ENCODE data around the gene ADAM10. TPM values are rescaled to one million over a fixed set of nuclear protein-coding genes. Genes with fewer than 3 reads are reported as not detected.

The ADAM10 gene
- total and polyA plus RNA-seq, 7 donors: 7.9 to 37.9 (median 33.1) TPM

DNA sequence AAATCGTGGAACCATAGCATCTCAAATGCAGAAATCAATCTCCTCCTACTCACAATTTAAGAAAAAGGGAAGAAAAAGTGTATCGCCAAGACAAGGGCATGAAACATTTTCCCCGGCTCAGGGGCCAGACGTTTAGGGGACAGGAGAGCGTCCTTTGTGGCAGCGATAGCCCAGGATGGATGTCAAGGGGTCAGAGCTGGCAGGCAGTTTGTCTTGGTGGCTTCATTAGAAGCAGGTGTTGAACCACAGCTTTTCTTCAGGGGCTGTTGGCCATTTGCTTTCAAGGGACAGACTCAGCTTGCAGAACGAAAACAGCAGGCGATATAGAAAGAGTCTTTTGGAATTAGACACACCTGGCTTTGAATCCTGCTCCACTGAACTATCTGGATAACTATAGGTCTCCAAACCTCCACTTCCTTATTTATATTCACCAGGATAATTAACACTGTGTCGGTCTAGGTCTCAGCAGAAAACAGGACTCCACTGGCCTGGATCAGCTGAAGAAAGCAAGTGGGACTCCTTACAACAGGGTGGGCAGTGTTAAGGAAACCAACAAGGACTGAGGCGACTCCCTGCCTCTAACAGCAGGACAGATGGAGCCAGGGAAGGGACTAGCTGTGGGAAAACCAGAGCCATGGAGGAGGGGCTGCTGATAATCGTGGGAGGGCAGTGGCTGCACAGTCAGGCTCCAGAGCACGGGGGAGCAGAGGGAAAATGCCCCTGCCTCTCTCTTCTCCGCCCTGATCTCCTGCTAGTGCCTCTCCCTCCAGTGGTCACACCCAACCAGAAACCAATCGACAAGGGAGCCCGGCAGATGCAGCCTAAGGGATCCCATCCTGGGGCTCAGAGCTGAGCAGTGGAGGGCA lies 194.1 kb downstream of the ADAM10 start:
- ATAC-seq: no peak
- Histone ChIP-seq H3K27me3 (ENCODE audit: insufficient read depth in 3 of 3, low read length in 2 of 3) (peaks cover 0 to 4% (median 0%) of the 10 kb centered on the region in 3 donors), H3K4me3 (no peak overlapping the region), H3K27ac (no peak overlapping the region), H3K9me3 (no peaks in the 10 kb centered on the region), H3K4me1 (no peaks in the 10 kb centered on the region), H3K36me3 (ENCODE audit: insufficient read depth in 1 of 2, low read depth in 1 of 2) (no peaks in the 10 kb centered on the region)
- WGBS, 3 donors: 79 to 83% (median 80%) methylated on average over 15 of the region's 15 CpGs
- DNase-seq: no peak
- intact Hi-C loops (cut with DNase I): no loop called here
- TF ChIP-seq CTCF (IDR thresholded peaks at IDR 0.05): no peak

GRCh38 chr15:58554758-58555157 lies 194.7 kb downstream of the ADAM10 start:
- DNase-seq (no peak), ATAC-seq (no peak)
- H3K9me3 ChIP-seq: no peaks in the 10 kb centered on the region
- 81 to 93% (median 90%) methylated on average over 5 of the region's 5 CpGs for WGBS, 3 donors
- no peak for TF ChIP-seq CTCF (IDR thresholded peaks at IDR 0.05)
- no peak overlapping the region for H3K4me3 ChIP-seq
- peaks cover 3% of the 10 kb centered on the region for H3K4me1 ChIP-seq
- no peak overlapping the region for H3K27ac ChIP-seq
- H3K36me3 ChIP-seq (ENCODE audit: insufficient read depth in 1 of 2, low read depth in 1 of 2): no peaks in the 10 kb centered on the region
- intact Hi-C loops (cut with DNase I): no loop called here
- H3K27me3 ChIP-seq (ENCODE audit: insufficient read depth in 3 of 3, low read length in 2 of 3): peaks cover 0 to 4% (median 0%) of the 10 kb centered on the region in 3 donors

DNA sequence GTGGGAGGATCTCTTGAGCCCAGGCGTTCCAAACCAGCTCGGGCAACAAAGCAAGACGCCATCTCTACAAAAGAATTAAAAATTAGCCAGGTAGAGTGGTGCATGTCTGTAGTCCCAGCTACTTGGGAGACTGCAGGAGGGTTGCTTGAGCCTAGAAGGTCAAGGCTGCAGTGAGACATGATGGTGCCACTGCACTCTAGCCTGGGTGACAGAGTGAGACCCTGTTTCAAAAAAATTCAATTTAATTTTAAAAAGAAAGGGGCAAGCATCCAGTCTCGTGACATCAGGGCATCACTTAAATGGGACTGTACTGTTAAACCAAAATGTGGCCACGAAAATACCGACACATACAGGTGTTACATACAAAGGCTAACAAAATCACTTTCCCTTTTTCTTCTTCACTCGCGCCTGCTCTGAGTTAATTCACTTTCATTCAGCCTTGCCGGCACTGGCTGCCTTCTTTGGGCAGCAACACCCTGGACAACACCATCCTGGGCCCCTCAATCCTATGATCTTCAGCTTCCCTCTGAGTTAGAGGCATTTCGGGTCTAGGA lies 196.1 kb downstream of the ADAM10 start:
- Histone ChIP-seq H3K4me1 (peaks cover 17% of the 10 kb centered on the region), H3K36me3 (ENCODE audit: insufficient read depth in 1 of 2, low read depth in 1 of 2) (no peaks in the 10 kb centered on the region), H3K27ac (no peak overlapping the region), H3K4me3 (no peak overlapping the region), H3K9me3 (no peaks in the 10 kb centered on the region), H3K27me3 (ENCODE audit: insufficient read depth in 3 of 3, low read length in 2 of 3) (peaks cover 0 to 4% (median 0%) of the 10 kb centered on the region in 3 donors)
- no peak for DNase-seq
- intact Hi-C loops (cut with DNase I): no loop called here
- TF ChIP-seq CTCF (IDR thresholded peaks at IDR 0.05): no peak
- no peak for ATAC-seq
- 95 to 98% (median 96%) methylated on average over 10 of the region's 10 CpGs for WGBS, 3 donors

DNA sequence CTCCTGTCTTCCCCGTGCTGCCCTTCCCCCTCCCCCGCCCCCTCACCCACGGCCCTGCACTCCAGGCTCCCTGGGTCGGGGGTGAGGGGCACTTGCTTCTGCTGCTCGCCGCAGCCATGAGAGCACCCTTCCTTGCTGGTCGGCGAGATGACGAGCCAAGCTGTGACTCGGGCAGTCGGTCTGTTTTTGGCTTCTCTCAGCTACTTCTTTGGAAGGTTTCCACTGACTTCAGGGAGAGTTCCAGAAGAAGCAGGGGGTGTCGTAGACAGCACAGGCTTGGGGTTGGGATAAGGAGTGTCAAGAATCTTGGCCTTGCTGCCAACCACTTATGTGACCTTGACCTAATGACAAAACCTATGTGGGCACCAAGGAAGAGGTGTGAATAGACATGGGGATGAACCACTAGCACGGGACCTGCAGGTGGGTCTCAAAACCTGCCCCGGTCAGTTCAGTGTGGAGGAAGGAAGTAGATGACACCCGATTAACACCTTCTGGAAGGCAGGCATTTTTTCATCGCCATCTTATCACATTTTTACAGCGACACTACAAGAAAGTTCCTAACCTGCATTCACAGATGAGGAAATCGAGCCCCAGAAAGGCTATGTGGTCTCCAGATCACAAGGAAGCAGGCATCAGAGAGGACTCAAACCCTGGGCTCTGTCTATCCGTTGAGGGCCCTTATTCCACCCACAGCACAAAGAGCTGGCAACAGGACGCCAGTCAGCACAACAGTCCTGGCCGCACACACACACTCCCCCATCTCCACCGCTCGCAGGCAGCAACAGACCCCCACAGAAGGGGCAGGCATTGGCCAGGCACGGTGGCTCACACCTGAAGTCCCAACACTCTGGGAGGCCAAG lies 196.8 kb downstream of the ADAM10 start:
- peaks cover 0 to 4% (median 0%) of the 10 kb centered on the region in 3 donors for H3K27me3 ChIP-seq (ENCODE audit: insufficient read depth in 3 of 3, low read length in 2 of 3)
- TF ChIP-seq CTCF (IDR thresholded peaks at IDR 0.05): no peak
- H3K36me3 ChIP-seq (ENCODE audit: insufficient read depth in 1 of 2, low read depth in 1 of 2): no peaks in the 10 kb centered on the region
- H3K27ac ChIP-seq: no peak overlapping the region
- ATAC-seq (no peak), DNase-seq (no peak)
- H3K4me1 ChIP-seq: peaks cover 24% of the 10 kb centered on the region
- H3K9me3 ChIP-seq: no peaks in the 10 kb centered on the region
- H3K4me3 ChIP-seq: no peak overlapping the region
- WGBS, 3 donors: 82 to 85% (median 82%) methylated on average over 24 of the region's 24 CpGs
- intact Hi-C loops (cut with DNase I): no loop called here
